GM19324 (cell line): ENCODE measurements around the gene ZNF385B.

Experiments
- ATAC-seq: cut with Tn5 transposase; IDR thresholded peaks from one replicate; pipeline ENCODE4 v1.9.1; 2021; ENCODE audit warnings: mild to moderate bottlenecking, moderate library complexity; ENCODE audit not compliant: unreplicated experiment, low FRiP score

ZNF385B gene

GRCh38 chr2:179857236-179857635 lies 4.2 kb downstream of the ZNF385B start:
- no peak for ATAC-seq

GRCh38 chr2:179856205-179856604 lies 5.2 kb downstream of the ZNF385B start:
- ATAC-seq, result no peak

GRCh38 chr2:179855673-179856072 lies 5.7 kb downstream of the ZNF385B start:
- ATAC-seq, result no peak

GRCh38 chr2:179854891-179855290 lies 6.5 kb downstream of the ZNF385B start:
- ATAC-seq, result no peak

- no peak for ATAC-seq
These were observed 8.3 kb downstream of the ZNF385B start for GRCh38 chr2:179853108-179853507.

- ATAC-seq, result no peak
These were observed 11.2 kb downstream of the ZNF385B start for GRCh38 chr2:179850188-179850587.

GRCh38 chr2:179849719-179850118 lies 11.7 kb downstream of the ZNF385B start:
- no peak for ATAC-seq

GRCh38 chr2:179843541-179843940 lies 17.9 kb downstream of the ZNF385B start:
- no peak for ATAC-seq

GRCh38 chr2:179842498-179843153 lies 18.8 kb downstream of the ZNF385B start:
- ATAC-seq, result peak; percentile 43

- ATAC-seq, result no peak
These were observed 20.6 kb downstream of the ZNF385B start for GRCh38 chr2:179840840-179841239.

GRCh38 chr2:179837408-179837807 lies 24.0 kb downstream of the ZNF385B start:
- ATAC-seq, result no peak

GRCh38 chr2:179830043-179830787 lies 31.2 kb downstream of the ZNF385B start:
- ATAC-seq, result no peak

GRCh38 chr2:179826297-179826696 lies 35.1 kb downstream of the ZNF385B start:
- ATAC-seq, result no peak

GRCh38 chr2:179825494-179825893 lies 35.9 kb downstream of the ZNF385B start:
- ATAC-seq, result no peak

- no peak for ATAC-seq
These were observed 36.5 kb downstream of the ZNF385B start for GRCh38 chr2:179824961-179825360.

GRCh38 chr2:179822540-179822939 lies 38.9 kb downstream of the ZNF385B start:
- ATAC-seq, result no peak

GRCh38 chr2:179818546-179818945 lies 42.9 kb downstream of the ZNF385B start:
- no peak for ATAC-seq

GRCh38 chr2:179817181-179817841 lies 44.1 kb downstream of the ZNF385B start:
- no peak for ATAC-seq

- no peak for ATAC-seq
These were observed 47.4 kb downstream of the ZNF385B start for GRCh38 chr2:179814050-179814449.

GRCh38 chr2:179812501-179812900 lies 48.9 kb downstream of the ZNF385B start:
- ATAC-seq, result no peak

GRCh38 chr2:179811042-179811441 lies 50.4 kb downstream of the ZNF385B start:
- ATAC-seq, result no peak

- ATAC-seq, result no peak
These were observed 51.8 kb downstream of the ZNF385B start for GRCh38 chr2:179809606-179810005.
